Temporal lobe (tissue), 2 donors: ENCODE measurements around the gene SAAL1. TPM values are rescaled to one million over a fixed set of nuclear protein-coding genes. Genes with fewer than 3 reads are reported as not detected.

Source experiments
- small RNA-seq: library from RNA; depleted of rRNA; stranded (forward); fragments of <200 nt; gene quantifications from one replicate; pipeline ENCODE3, GENCODE V24; 2014; ENCODE audit warnings: low replicate concordance
- total RNA-seq: library from RNA; depleted of rRNA; stranded (reverse); fragments of >200 nt; gene quantifications from one replicate; pipeline ENCODE4 v1.2.3, GENCODE V29; 2014

SAAL1 gene
- total RNA-seq, 1 donor from 2014 or later, result 21.9 TPM

Small RNA genes lying within 50 kb of the gene (small RNA-seq; reads per million reads assigned to genes)
- not detected for gene HIGD1AP5

Other genes with a start within 250 kb of the SAAL1 start
- 41.1 TPM for gene SERGEF, start 93.0 kb downstream of the SAAL1 start, total RNA-seq
- gene TPH1, start 59.8 kb downstream of the SAAL1 start, total RNA-seq, result 0.49 TPM
- gene MRGPRX3, start 26.5 kb upstream of the SAAL1 start, total RNA-seq, result 0.25 TPM
- not detected for gene MRGPRX4, start 66.8 kb upstream of the SAAL1 start, total RNA-seq
- not detected for gene SAA4, start 130.7 kb upstream of the SAAL1 start, total RNA-seq
- gene SAA2, start 142.6 kb upstream of the SAAL1 start, total RNA-seq, result not detected
- gene SAA1, start 160.2 kb upstream of the SAAL1 start, total RNA-seq, result not detected
- gene HPS5, start 216.1 kb upstream of the SAAL1 start, total RNA-seq, result 76.0 TPM
- 59.3 TPM for gene GTF2H1, start 216.5 kb upstream of the SAAL1 start, total RNA-seq